ENCODE data around the gene KCNIP1. TPM values are rescaled to one million over a fixed set of nuclear protein-coding genes. Genes with fewer than 3 reads are reported as not detected.
A peak's percentile ranks its signal among the peaks of the same experiment; 100 is the strongest.

Gene KCNIP1
- total RNA-seq, 2 donors from 2014 or later: not detected

- Mint-ChIP-seq H3K9me3 (no peaks in the 10 kb centered on the region), H3K27ac (no peak overlapping the region), H3K4me1 (no peaks in the 10 kb centered on the region), H3K27me3 (ENCODE audit: insufficient read depth) (no peaks in the 10 kb centered on the region), H3K36me3 (ENCODE audit: low read depth) (no peaks in the 10 kb centered on the region), H3K4me3 (no peak overlapping the region)
- H3K27me3 ChIP-seq (ENCODE audit: control insufficient read depth, insufficient read depth, low read length, poor library complexity, severe bottlenecking): peaks cover 21% of the 10 kb centered on the region
- no peak for TF ChIP-seq CTCF (conservative IDR thresholded peaks at IDR 0.05)
- no peak overlapping the region for H3K4me3 ChIP-seq (ENCODE audit: low read length)
- no peaks in the 10 kb centered on the region for H3K4me1 ChIP-seq (ENCODE audit: control insufficient read depth, insufficient read depth, low read length)
- H3K9ac ChIP-seq (ENCODE audit: extremely low read depth, low read length, poor library complexity, severe bottlenecking): no peak overlapping the region
- H3K9me3 ChIP-seq (ENCODE audit: control insufficient read depth, low read length): no peaks in the 10 kb centered on the region
- no peak overlapping the region for H3K27ac ChIP-seq (ENCODE audit: low read depth, low read length)
- WGBS, 2 experiments (ENCODE audit: insufficient coverage in 1 of 2, insufficient read length in 1 of 2): 82 to 88% methylated on average over 11 to 18 of the region's 18 CpGs
- no peaks in the 10 kb centered on the region for H3K36me3 ChIP-seq (ENCODE audit: control insufficient read depth, insufficient read depth, low read length)
- DNase-seq: peak; percentile 28
Measured at GRCh38 chr5:170554521-170555267, 50.9 kb downstream of the KCNIP1 start.

- Histone ChIP-seq H3K36me3 (ENCODE audit: control insufficient read depth, insufficient read depth, low read length) (no peaks in the 10 kb centered on the region), H3K9me3 (ENCODE audit: control insufficient read depth, low read length) (no peaks in the 10 kb centered on the region), H3K27ac (ENCODE audit: low read depth, low read length) (no peak overlapping the region), H3K9ac (ENCODE audit: extremely low read depth, low read length, poor library complexity, severe bottlenecking) (no peak overlapping the region), H3K4me3 (ENCODE audit: low read length) (no peak overlapping the region), H3K4me1 (ENCODE audit: control insufficient read depth, insufficient read depth, low read length) (no peaks in the 10 kb centered on the region), H3K27me3 (ENCODE audit: control insufficient read depth, insufficient read depth, low read length, poor library complexity, severe bottlenecking) (peaks cover 25% of the 10 kb centered on the region)
- Mint-ChIP-seq H3K4me3 (no peak overlapping the region), H3K27ac (no peak overlapping the region), H3K27me3 (ENCODE audit: insufficient read depth) (no peaks in the 10 kb centered on the region), H3K9me3 (no peaks in the 10 kb centered on the region), H3K4me1 (no peaks in the 10 kb centered on the region), H3K36me3 (ENCODE audit: low read depth) (no peaks in the 10 kb centered on the region)
- DNase-seq: peak; percentile 41
- 39 to 87% methylated on average over 3 of the region's 3 CpGs for WGBS, 2 experiments (ENCODE audit: insufficient coverage in 1 of 2, insufficient read length in 1 of 2)
- no peak for TF ChIP-seq CTCF (conservative IDR thresholded peaks at IDR 0.05)
Measured at GRCh38 chr5:170557314-170557713, 53.5 kb downstream of the KCNIP1 start.

GRCh38 chr5:170559296-170559695 lies 55.5 kb downstream of the KCNIP1 start:
- H3K9ac ChIP-seq (ENCODE audit: extremely low read depth, low read length, poor library complexity, severe bottlenecking): no peak overlapping the region
- H3K9me3 Mint-ChIP-seq: no peaks in the 10 kb centered on the region
- no peaks in the 10 kb centered on the region for H3K4me1 Mint-ChIP-seq
- H3K27me3 ChIP-seq (ENCODE audit: control insufficient read depth, insufficient read depth, low read length, poor library complexity, severe bottlenecking): peaks cover 23% of the 10 kb centered on the region
- DNase-seq: no peak
- peaks cover 2% of the 10 kb centered on the region for H3K27me3 Mint-ChIP-seq (ENCODE audit: insufficient read depth)
- no peaks in the 10 kb centered on the region for H3K4me1 ChIP-seq (ENCODE audit: control insufficient read depth, insufficient read depth, low read length)
- H3K27ac Mint-ChIP-seq: no peak overlapping the region
- H3K4me3 ChIP-seq (ENCODE audit: low read length): no peak overlapping the region
- no peaks in the 10 kb centered on the region for H3K36me3 ChIP-seq (ENCODE audit: control insufficient read depth, insufficient read depth, low read length)
- no peak overlapping the region for H3K27ac ChIP-seq (ENCODE audit: low read depth, low read length)
- H3K9me3 ChIP-seq (ENCODE audit: control insufficient read depth, low read length): no peaks in the 10 kb centered on the region
- WGBS, 2 experiments (ENCODE audit: insufficient coverage in 1 of 2, insufficient read length in 1 of 2): 75 to 100% methylated on average over 2 of the region's 3 CpGs
- no peaks in the 10 kb centered on the region for H3K36me3 Mint-ChIP-seq (ENCODE audit: low read depth)
- H3K4me3 Mint-ChIP-seq: no peak overlapping the region
- TF ChIP-seq CTCF (conservative IDR thresholded peaks at IDR 0.05): no peak
